Amygdala (tissue), 56 donors: Measurements from ENCODE around the gene CEP128.
A peak's percentile ranks its signal among the peaks of the same experiment; 100 is the strongest.
"Not testable (repeated sequence)": the region's sequence is repeated elsewhere in the genome, so short reads cannot be mapped to it uniquely, and the experiment has no call there.

ENCODE experiments used
- DNase-seq, 56 donors: peaks; one replicate each; lab custom pipeline; 2025; lab: John Stamatoyannopoulos, UW

The CEP128 gene

GRCh38 chr14:80954687-80955299, 13.3 kb upstream of the CEP128 start:
- peak in 55 of 56 donors; percentile 7 to 89 (median 55) for DNase-seq

DNA sequence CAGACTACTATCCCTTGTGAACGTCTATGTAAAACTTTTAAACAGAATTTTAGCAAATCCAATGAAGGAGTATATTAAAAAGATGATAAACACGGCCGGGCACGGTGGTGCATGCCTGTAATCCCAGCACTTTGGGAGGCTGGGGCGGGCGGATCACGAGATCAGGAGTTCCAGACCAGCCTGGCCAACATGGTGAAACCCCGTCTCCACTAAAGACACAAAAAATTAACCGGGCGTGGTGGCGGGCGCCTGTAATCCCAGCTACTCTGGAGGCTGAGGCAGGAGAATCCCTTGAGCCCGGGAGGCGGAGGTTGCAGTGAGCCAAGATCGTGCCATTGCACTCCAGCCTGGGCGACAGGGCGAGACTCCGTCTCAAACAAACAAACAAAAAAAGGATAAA, 11.7 kb upstream of the CEP128 start:
- DNase-seq: not testable (repeated sequence)

- DNase-seq: no peak
These were observed 10.0 kb upstream of the CEP128 start for GRCh38 chr14:80951491-80951890.

DNA sequence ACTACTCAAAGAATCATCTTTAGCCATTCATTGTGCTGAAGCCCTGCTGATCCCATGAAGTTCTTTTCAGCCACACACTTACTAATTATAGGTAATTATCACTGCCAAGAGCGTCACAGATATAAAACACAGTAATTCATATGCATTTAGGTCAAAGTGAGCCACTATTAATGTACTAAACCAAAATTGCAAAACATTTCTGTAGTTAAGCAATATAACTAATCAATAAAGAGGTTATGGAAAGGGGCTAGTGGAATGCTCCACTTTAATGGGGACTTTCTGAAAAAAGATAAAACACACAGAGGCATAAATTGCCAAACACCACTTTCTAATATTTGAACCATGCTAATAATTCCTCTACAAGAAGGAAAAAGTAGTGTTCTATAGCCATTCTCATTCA, 6.8 kb upstream of the CEP128 start:
- no peak for DNase-seq

DNA sequence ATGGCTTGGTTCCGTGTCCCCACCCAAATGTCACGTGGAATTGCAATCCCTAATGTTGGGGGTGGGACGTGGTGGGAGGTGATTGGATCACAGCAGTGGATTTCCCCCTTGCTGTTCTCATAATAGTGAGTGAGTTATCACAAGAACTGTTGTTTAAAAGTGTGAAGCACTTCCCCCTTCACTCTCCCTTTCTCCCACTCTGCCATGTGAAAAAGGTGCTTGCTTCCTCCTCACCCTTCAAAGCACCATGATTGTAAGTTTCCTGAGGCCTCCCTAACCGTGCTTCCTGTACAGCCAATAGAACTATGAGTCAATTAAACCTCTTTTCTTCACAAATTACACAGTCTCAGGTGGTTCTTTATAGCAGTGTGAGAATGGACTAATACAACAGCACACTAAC, 5.3 kb upstream of the CEP128 start:
- no peak for DNase-seq

GRCh38 chr14:80946187-80946586, 4.6 kb upstream of the CEP128 start:
- no peak for DNase-seq

- DNase-seq: no peak
These were observed 3.5 kb upstream of the CEP128 start for GRCh38 chr14:80944861-80945617.

DNA sequence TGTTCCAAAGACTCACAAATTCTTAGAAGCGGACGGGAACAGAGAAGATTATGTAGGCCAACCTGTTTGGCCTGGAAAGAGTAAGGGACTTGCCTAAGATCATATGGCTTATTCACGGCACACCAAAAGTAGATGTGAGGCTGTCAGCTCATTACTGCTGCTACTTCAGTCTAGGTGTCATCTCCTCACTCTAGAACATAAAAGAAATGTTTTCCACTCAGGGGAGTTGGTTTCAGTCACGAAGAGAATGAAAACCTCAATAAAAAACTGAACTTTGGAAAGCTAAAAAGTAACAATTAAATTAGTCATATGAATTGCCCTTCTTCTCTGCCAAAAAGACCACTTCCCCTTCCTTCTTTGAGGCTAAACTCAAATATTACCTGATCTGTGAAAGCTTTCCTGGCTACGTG, 658 bp upstream of the CEP128 start:
- DNase-seq: no peak

- DNase-seq: no peak
These were observed 1.4 kb downstream of the CEP128 start for GRCh38 chr14:80940146-80940545.

- DNase-seq: no peak
These were observed 7.9 kb downstream of the CEP128 start for GRCh38 chr14:80933686-80934085.

DNA sequence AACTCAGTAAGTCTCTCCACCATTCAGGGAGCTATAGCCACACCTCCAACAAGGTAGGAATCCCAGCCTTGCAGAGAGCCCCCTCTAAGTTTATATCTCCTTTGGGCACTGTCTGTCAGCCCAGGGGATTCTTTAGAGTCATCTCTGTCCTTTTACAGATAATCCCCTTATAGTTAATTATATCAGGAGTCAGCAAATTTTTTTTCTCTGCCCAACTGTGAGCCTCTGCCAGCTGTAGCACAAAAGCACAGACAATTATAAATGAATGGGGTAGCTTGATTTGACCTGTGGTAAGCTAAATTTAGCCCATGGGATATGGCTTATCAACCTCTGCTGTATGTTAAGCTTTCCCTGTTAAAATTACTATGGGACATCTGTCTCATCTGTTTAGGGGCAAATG, 8.3 kb downstream of the CEP128 start:
- DNase-seq: no peak

- DNase-seq: no peak
These were observed 10.6 kb downstream of the CEP128 start for GRCh38 chr14:80930836-80931389.

- DNase-seq: no peak
These were observed 11.4 kb downstream of the CEP128 start for GRCh38 chr14:80930095-80930494.

- no peak for DNase-seq
These were observed 14.2 kb downstream of the CEP128 start for GRCh38 chr14:80927083-80927989.

DNA sequence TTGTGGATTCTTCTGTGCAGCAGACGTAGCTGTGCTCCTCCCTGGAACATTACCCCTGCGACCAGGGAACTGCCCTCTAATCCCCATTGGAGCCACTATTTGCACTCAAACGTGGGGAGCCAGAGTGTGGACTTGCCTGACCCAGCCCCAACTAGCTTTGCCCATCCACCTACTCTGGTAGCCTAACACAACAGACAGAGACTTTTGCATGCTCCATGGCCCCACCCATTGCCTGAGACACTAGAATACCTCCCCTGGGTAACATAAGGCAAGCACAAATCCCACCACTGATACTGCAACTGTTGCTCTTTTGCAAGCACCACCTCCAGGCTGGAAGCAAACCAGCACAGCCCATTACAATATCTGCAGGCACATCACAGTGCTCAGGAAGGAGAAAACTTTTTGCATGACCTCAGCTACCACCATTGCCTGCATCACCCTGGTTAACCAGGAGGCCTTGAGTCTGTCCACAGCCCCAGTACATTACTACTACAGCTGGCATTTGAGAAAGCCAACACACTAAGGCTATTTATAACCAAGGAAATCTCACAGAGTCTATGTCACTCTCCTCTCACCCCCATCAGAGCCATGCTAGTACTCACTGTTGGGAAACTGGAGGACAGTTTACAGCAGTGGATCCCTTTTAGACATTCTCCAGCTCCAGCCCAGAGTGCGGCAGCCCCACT, 15.0 kb downstream of the CEP128 start:
- DNase-seq: no peak

DNA sequence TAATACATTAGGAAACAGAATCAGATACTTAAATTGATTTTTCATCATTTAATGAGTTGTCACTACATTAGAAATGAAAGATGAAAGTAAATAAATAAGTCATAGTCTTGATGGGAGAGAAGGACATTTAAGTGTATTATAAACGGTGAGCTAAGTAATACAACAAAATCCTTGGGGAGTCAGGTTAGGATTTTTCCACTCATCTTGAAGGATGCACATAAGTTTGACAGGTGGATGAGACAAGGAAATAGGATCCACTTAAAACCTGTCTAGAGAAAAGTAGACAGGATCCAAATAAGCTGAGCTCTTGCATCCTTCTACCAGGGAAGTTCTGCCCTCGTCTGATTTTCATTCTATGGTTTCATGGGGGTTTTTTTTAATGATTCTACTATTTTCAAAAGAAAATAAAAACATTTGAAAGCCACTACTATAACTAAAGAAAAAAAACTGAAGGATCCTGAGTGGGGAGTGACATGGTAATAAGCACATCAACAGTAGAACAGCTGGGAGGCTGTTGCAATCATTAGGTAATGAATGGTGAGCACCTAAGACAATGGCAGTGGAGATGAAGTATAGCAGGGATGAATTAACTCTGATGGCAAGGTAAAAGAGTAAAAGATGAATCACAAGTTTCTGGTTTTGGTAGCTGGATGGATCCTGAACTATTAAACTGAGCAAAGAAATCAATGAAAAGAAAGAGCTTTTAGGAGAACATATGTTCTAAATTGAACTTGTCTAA, 17.0 kb downstream of the CEP128 start:
- DNase-seq: no peak

DNA sequence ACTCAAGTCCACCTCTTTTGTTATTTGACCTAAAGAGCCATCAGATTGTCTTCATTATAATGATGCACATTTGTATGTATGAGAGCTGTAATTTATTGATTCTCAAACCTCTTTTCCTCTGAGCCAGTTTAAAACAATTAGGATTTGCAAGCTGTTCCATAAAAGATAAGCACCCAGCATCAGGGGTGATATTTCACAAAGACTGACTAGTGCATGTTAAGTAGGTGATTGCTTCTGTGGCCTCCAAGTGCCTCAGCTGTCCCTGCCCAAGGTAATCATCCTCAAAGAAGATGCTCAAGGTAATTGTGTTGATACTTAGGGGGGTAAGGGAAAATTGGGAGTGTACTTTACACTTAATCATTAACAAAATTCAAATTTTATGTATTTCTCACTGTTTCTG, 18.2 kb downstream of the CEP128 start:
- DNase-seq: no peak

DNA sequence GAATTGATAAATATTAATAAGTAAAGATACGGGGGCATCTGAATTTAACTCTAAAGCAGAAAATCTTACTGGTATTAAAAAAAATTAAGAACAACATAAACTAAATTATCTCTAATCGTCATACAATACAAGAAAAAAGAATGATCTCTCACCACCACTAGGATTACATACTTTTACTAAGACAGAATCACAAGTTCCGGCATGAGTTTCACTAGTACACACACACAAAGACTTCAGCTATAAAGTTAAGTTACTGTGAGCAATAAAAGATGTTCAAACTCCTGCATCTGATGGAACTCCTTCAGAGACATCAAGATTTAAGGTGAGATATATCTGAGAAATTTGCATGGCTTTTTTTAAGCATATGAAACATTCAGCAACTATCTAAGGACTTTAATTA, 21.9 kb downstream of the CEP128 start:
- no peak for DNase-seq

GRCh38 chr14:80912013-80912412, 29.5 kb downstream of the CEP128 start:
- not testable (repeated sequence) for DNase-seq

GRCh38 chr14:80906946-80907345, 34.6 kb downstream of the CEP128 start:
- no peak for DNase-seq
